ENCODE data around the gene BACH2.
A peak's percentile ranks its signal among the peaks of the same experiment; 100 is the strongest.

DNA sequence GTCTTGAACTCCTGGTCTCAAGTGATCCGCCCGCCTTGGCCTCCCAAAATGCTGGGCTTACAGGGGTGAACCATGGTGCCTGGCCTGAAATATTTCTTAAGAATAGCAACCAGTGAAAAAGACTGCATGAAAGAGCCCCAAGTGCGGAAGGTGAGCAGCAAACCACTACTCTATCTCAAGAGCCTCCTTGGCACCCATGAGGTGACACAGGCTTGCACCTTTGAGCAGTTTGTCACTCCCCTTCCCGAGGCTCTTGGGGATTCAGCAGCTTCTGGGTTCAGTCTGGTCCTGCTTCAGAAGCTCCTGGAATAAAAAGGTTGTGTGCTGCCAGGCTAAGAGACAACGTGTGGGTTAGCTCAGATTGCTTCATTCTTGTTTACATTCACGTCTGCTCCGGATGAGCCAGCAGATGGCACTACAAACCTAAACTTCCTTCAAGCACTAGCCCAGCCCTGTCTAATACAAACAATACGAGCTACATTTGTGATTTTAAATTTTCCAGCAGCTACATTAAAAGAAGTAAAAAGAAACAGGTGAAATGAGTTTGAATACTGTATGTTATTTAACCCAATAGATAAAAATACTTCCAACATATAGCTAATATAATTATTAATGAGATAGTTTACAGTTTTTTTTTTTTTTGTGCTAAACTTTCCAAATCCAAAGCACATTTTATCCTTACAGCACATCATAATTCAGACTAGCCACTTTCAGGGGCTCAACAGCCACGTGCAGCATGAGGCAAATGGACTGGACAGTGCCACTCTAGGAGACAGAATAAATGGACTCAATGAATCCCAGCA, 356.2 kb downstream of the BACH2 start:
- TF ChIP-seq, protein P1, sequence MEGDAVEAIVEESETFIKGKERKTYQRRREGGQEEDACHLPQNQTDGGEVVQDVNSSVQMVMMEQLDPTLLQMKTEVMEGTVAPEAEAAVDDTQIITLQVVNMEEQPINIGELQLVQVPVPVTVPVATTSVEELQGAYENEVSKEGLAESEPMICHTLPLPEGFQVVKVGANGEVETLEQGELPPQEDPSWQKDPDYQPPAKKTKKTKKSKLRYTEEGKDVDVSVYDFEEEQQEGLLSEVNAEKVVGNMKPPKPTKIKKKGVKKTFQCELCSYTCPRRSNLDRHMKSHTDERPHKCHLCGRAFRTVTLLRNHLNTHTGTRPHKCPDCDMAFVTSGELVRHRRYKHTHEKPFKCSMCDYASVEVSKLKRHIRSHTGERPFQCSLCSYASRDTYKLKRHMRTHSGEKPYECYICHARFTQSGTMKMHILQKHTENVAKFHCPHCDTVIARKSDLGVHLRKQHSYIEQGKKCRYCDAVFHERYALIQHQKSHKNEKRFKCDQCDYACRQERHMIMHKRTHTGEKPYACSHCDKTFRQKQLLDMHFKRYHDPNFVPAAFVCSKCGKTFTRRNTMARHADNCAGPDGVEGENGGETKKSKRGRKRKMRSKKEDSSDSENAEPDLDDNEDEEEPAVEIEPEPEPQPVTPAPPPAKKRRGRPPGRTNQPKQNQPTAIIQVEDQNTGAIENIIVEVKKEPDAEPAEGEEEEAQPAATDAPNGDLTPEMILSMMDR (conservative IDR thresholded peaks at IDR 0.05; ENCODE audit: low read depth, low read length), result peak; percentile 92
- no peak for TF ChIP-seq BHLHE40 (IDR thresholded peaks at IDR 0.05; ENCODE audit: low read depth, low read length)
- peak; percentile 97 for TF ChIP-seq RAD21 (IDR thresholded peaks at IDR 0.05; ENCODE audit: low read length)
- TF ChIP-seq MAZ (IDR thresholded peaks at IDR 0.05; ENCODE audit: borderline replicate concordance, low read depth, low read length), result no peak
- TF ChIP-seq SMC3 (IDR thresholded peaks at IDR 0.05; ENCODE audit: low read depth, low read length), result peak; percentile 98
- TF ChIP-seq USF2 (IDR thresholded peaks at IDR 0.05; ENCODE audit: low read depth, low read length), result no peak
- peak; percentile 94 for TF ChIP-seq CEBPB (IDR thresholded peaks at IDR 0.05; ENCODE audit: low read depth, low read length)
